ENCODE measurements around the gene NUDT6.
A peak's percentile ranks its signal among the peaks of the same experiment; 100 is the strongest.
"Not testable (repeated sequence)": the region's sequence is repeated elsewhere in the genome, so short reads cannot be mapped to it uniquely, and the experiment has no call there.

NUDT6 gene

DNA sequence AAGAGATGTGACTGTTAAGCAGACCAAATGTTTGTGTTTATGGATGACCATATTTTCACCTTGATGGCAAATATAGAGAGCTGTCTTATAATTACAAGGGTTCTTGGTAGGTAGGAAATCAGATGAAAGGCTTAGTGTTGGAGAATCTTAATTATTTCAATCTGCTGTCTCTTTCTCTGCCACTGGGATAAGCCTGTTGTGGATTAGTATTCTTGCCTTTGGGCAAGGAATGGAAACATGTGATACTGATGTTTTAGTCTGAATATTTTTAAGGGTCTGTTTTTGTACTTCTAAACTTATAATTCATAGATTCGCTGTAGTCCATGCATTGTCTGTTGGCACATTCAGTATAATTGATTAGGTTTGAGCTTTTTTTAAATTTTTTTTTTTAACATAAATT, 23.7 kb upstream of the NUDT6 start:
- H2AFZ ChIP-seq (ENCODE audit: low read depth, low read length, severe bottlenecking): no peak overlapping the region
- H3K9me2 ChIP-seq (replicated peaks; ENCODE audit: insufficient read depth, low read length): no peaks in the 10 kb centered on the region
- TF ChIP-seq, protein P1, sequence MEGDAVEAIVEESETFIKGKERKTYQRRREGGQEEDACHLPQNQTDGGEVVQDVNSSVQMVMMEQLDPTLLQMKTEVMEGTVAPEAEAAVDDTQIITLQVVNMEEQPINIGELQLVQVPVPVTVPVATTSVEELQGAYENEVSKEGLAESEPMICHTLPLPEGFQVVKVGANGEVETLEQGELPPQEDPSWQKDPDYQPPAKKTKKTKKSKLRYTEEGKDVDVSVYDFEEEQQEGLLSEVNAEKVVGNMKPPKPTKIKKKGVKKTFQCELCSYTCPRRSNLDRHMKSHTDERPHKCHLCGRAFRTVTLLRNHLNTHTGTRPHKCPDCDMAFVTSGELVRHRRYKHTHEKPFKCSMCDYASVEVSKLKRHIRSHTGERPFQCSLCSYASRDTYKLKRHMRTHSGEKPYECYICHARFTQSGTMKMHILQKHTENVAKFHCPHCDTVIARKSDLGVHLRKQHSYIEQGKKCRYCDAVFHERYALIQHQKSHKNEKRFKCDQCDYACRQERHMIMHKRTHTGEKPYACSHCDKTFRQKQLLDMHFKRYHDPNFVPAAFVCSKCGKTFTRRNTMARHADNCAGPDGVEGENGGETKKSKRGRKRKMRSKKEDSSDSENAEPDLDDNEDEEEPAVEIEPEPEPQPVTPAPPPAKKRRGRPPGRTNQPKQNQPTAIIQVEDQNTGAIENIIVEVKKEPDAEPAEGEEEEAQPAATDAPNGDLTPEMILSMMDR (IDR thresholded peaks at IDR 0.05; ENCODE audit: insufficient read depth, low read length, poor library complexity, severe bottlenecking): no peak
- TF ChIP-seq EZH2phosphoT487 (conservative IDR thresholded peaks at IDR 0.05; ENCODE audit: low read length): no peak
- H3K4me2 ChIP-seq (ENCODE audit: low read depth, low read length, poor library complexity, severe bottlenecking): no peak overlapping the region
- no peaks in the 10 kb centered on the region for H3K36me3 ChIP-seq (ENCODE audit: low read length)
- no peaks in the 10 kb centered on the region for H3F3A ChIP-seq (ENCODE audit: insufficient read depth)
- no peaks in the 10 kb centered on the region for H3K9me3 ChIP-seq (ENCODE audit: insufficient read depth, low read length)
- H3K27me3 ChIP-seq (ENCODE audit: low read length): no peaks in the 10 kb centered on the region
- no peaks in the 10 kb centered on the region for H3K79me2 ChIP-seq (ENCODE audit: insufficient read depth, low read length)
- no peak overlapping the region for H3K27ac ChIP-seq (ENCODE audit: low read depth, low read length)
- H4K20me1 ChIP-seq (ENCODE audit: low read depth, low read length): no peaks in the 10 kb centered on the region
- H3K4me3 ChIP-seq (ENCODE audit: insufficient read depth, low read length, poor library complexity, severe bottlenecking): no peak overlapping the region
- no peak overlapping the region for H3K9ac ChIP-seq (ENCODE audit: low read length)

DNA sequence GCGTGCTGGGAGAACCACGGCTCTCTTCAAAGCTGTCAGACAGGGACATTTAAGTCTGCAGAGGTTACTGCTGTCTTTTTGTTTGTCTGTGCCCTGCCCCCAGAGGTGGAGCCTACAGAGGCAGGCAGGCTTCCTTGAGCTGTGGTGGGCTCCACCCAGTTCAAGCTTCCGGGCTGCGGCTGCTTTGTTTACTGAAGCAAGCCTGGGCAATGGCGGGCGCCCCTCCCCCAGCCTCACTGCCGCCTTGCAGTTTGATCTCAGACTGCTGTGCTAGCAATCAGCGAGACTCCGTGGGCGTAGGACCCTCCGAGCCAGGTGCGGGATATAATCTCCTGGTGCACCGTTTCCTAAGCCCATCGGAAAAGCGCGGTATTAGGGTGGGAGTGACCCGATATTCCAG, 22.7 kb upstream of the NUDT6 start:
- H3K9me3 ChIP-seq (ENCODE audit: insufficient read depth, low read length); H3K9ac ChIP-seq (ENCODE audit: low read length); H3K27me3 ChIP-seq (ENCODE audit: low read length); H3K9me2 ChIP-seq (replicated peaks; ENCODE audit: insufficient read depth, low read length); H3K4me2 ChIP-seq (ENCODE audit: low read depth, low read length, poor library complexity, severe bottlenecking); H3F3A ChIP-seq (ENCODE audit: insufficient read depth); H2AFZ ChIP-seq (ENCODE audit: low read depth, low read length, severe bottlenecking); H4K20me1 ChIP-seq (ENCODE audit: low read depth, low read length); H3K79me2 ChIP-seq (ENCODE audit: insufficient read depth, low read length); H3K4me3 ChIP-seq (ENCODE audit: insufficient read depth, low read length, poor library complexity, severe bottlenecking); H3K27ac ChIP-seq (ENCODE audit: low read depth, low read length); H3K36me3 ChIP-seq (ENCODE audit: low read length): not testable (repeated sequence)

- Histone ChIP-seq H3K9ac (ENCODE audit: low read length) (no peak overlapping the region), H3K79me2 (ENCODE audit: insufficient read depth, low read length) (no peaks in the 10 kb centered on the region), H3F3A (ENCODE audit: insufficient read depth) (no peaks in the 10 kb centered on the region), H3K9me2 (replicated peaks; ENCODE audit: insufficient read depth, low read length) (no peaks in the 10 kb centered on the region), H3K4me3 (ENCODE audit: insufficient read depth, low read length, poor library complexity, severe bottlenecking) (no peak overlapping the region), H3K27ac (ENCODE audit: low read depth, low read length) (no peak overlapping the region), H3K9me3 (ENCODE audit: insufficient read depth, low read length) (no peaks in the 10 kb centered on the region), H4K20me1 (ENCODE audit: low read depth, low read length) (no peaks in the 10 kb centered on the region), H3K4me2 (ENCODE audit: low read depth, low read length, poor library complexity, severe bottlenecking) (no peak overlapping the region), H3K36me3 (ENCODE audit: low read length) (no peaks in the 10 kb centered on the region), H3K27me3 (ENCODE audit: low read length) (no peaks in the 10 kb centered on the region), H2AFZ (ENCODE audit: low read depth, low read length, severe bottlenecking) (no peak overlapping the region)
- TF ChIP-seq, protein P1 (IDR thresholded peaks at IDR 0.05; ENCODE audit: insufficient read depth, low read length, poor library complexity, severe bottlenecking): no peak
- no peak for TF ChIP-seq EZH2phosphoT487 (conservative IDR thresholded peaks at IDR 0.05; ENCODE audit: low read length)
Measured at GRCh38 chr4:122932763-122933162, 10.4 kb upstream of the NUDT6 start.

GRCh38 chr4:122930862-122931261, 8.5 kb upstream of the NUDT6 start:
- Histone ChIP-seq H3K79me2 (ENCODE audit: insufficient read depth, low read length) (no peaks in the 10 kb centered on the region), H3K36me3 (ENCODE audit: low read length) (no peaks in the 10 kb centered on the region), H4K20me1 (ENCODE audit: low read depth, low read length) (no peaks in the 10 kb centered on the region), H3K27ac (ENCODE audit: low read depth, low read length) (no peak overlapping the region), H3K27me3 (ENCODE audit: low read length) (no peaks in the 10 kb centered on the region), H3K9me2 (replicated peaks; ENCODE audit: insufficient read depth, low read length) (no peaks in the 10 kb centered on the region), H3K9me3 (ENCODE audit: insufficient read depth, low read length) (no peaks in the 10 kb centered on the region), H3K4me2 (ENCODE audit: low read depth, low read length, poor library complexity, severe bottlenecking) (no peak overlapping the region), H3K4me3 (ENCODE audit: insufficient read depth, low read length, poor library complexity, severe bottlenecking) (no peak overlapping the region), H2AFZ (ENCODE audit: low read depth, low read length, severe bottlenecking) (no peak overlapping the region), H3F3A (ENCODE audit: insufficient read depth) (no peaks in the 10 kb centered on the region), H3K9ac (ENCODE audit: low read length) (no peak overlapping the region)
- no peak for TF ChIP-seq EZH2phosphoT487 (conservative IDR thresholded peaks at IDR 0.05; ENCODE audit: low read length)
- TF ChIP-seq, protein P1 (IDR thresholded peaks at IDR 0.05; ENCODE audit: insufficient read depth, low read length, poor library complexity, severe bottlenecking): peak; percentile 18
